CD4-positive, alpha-beta memory T cell (primary cell): ENCODE measurements around the gene DQX1. TPM values are rescaled to one million over a fixed set of nuclear protein-coding genes. Genes with fewer than 3 reads are reported as not detected.

Source experiments
- CTCF ChIA-PET: fragments of 350-600 bp; sonication (Branson Sonifier 250); formaldehyde crosslinking; loops from one replicate; lab custom pipeline; 2021; ENCODE audit warnings: inconsistent platforms; ENCODE audit not compliant: partially characterized antibody; lab: Charles Lee
- POLR2A ChIA-PET: fragments of 350-600 bp; sonication (Branson Sonifier 250); formaldehyde crosslinking; loops from one replicate; lab custom pipeline; 2021; ENCODE audit not compliant: partially characterized antibody; lab: Charles Lee
- DNase-seq, 5 donors: peaks; one replicate each; pipeline versions ENCODE4 v3.0.0 to v3.0.0-alpha.2; 2020 to 2022; ENCODE audit warnings: mixed read lengths in 1 of 5
- H3K27ac ChIP-seq: one replicate; pipeline ENCODE4 v1.7.0; 2013; ENCODE audit warnings: low read depth, low read length
- H3K27me3 ChIP-seq: 2 replicates; pipeline ENCODE4 v1.7.0; 2013; ENCODE audit warnings: mild to moderate bottlenecking, low read length, moderate library complexity; ENCODE audit not compliant: insufficient read depth
- H3K36me3 ChIP-seq: 2 replicates; pipeline ENCODE4 v1.7.0; 2013; ENCODE audit warnings: mild to moderate bottlenecking, low read length, moderate library complexity; ENCODE audit not compliant: insufficient read depth
- H3K4me1 ChIP-seq: 2 replicates; pipeline ENCODE4 v1.7.0; 2013; ENCODE audit warnings: mild to moderate bottlenecking, low read length, moderate library complexity; ENCODE audit not compliant: insufficient read depth
- H3K4me3 ChIP-seq, 2 donors: one replicate each; pipeline ENCODE4 v1.7.0; 2013; ENCODE audit warnings: low read length in 2 of 2, mild to moderate bottlenecking in 1 of 2
- H3K9me3 ChIP-seq, 2 donors: one replicate each; pipeline ENCODE4 v1.7.0; 2013; ENCODE audit warnings: low read length in 2 of 2, control low read depth in 1 of 2; ENCODE audit not compliant: control insufficient read depth in 1 of 2
- H3K27ac Mint-ChIP-seq, 7 donors: one replicate each; pipeline ENCODE4 v1.8.0; 2020 to 2021; ENCODE audit warnings: mixed read lengths in 7 of 7, mild to moderate bottlenecking in 6 of 7, inconsistent platforms in 3 of 7, moderate library complexity in 3 of 7
- H3K27me3 Mint-ChIP-seq, 2 donors: one replicate each; pipeline ENCODE4 v1.8.0; 2020 to 2021; ENCODE audit warnings: mixed read lengths in 2 of 2
- H3K36me3 Mint-ChIP-seq, 2 donors: one replicate each; pipeline ENCODE4 v1.8.0; 2020 to 2021; ENCODE audit warnings: mixed read lengths in 2 of 2, inconsistent platforms in 1 of 2, mild to moderate bottlenecking in 1 of 2
- H3K4me1 Mint-ChIP-seq, 4 donors: one replicate each; pipeline ENCODE4 v1.8.0; 2020 to 2021; ENCODE audit warnings: mixed read lengths in 4 of 4, mild to moderate bottlenecking in 1 of 4
- H3K4me3 Mint-ChIP-seq, 8 donors: one replicate each; pipeline ENCODE4 v1.8.0; 2020 to 2021; ENCODE audit warnings: mixed read lengths in 8 of 8, mild to moderate bottlenecking in 7 of 8, moderate library complexity in 6 of 8, inconsistent platforms in 3 of 8
- H3K9me3 Mint-ChIP-seq, 8 donors: one replicate each; pipeline ENCODE4 v1.8.0; 2020 to 2021; ENCODE audit warnings: mixed read lengths in 8 of 8, mild to moderate bottlenecking in 5 of 8, inconsistent platforms in 3 of 8, moderate library complexity in 1 of 8
- intact Hi-C: fragments of 100-400 bp; cut with micrococcal nuclease; formaldehyde crosslinking; loops from one replicate; pipeline ENCODE4 v1.15.1; 2023
- polyA plus RNA-seq, 2 donors: library from polyadenylated mRNA; unstranded; fragments of 300-500 nt; fragmentation: Illumina TruSeq; gene quantifications; one replicate each; pipeline ENCODE4 v1.2.3, GENCODE V29; 2021
- total RNA-seq, 2 experiments: library from RNA; stranded (reverse); gene quantifications; one replicate each; pipeline ENCODE4 v1.2.3, GENCODE V29; 2021

The DQX1 gene
- total and polyA plus RNA-seq, 4 experiments from 2014 or later, result 0.35 to 0.44 TPM; not detected in 2

GRCh38 chr2:74496997-74497776 lies 28.8 kb downstream of the DQX1 start:
- intact Hi-C loops, result no loop called here
- Mint-ChIP-seq H3K4me3 (peak overlapping the region; percentile 70 to 96 (median 88)), H3K4me1 (peaks cover 10 to 43% (median 22%) of the 10 kb centered on the region in 4 donors), H3K9me3 (no peaks in the 10 kb centered on the region), H3K27me3 (peaks cover 11 to 35% of the 10 kb centered on the region in 2 donors), H3K27ac (peak overlapping the region in 1 of 7 donors; percentile 31), H3K36me3 (peaks cover 14 to 20% of the 10 kb centered on the region in 2 donors)
- Histone ChIP-seq H3K9me3 (no peaks in the 10 kb centered on the region), H3K27me3 (peaks cover 20% of the 10 kb centered on the region), H3K27ac (no peak overlapping the region), H3K4me3 (peak overlapping the region in 1 of 2 donors; percentile 52), H3K36me3 (peaks cover 22% of the 10 kb centered on the region), H3K4me1 (peaks cover 21% of the 10 kb centered on the region)
- ChIA-PET POLR2A (interaction anchor here (0.6 to 8.0 kb wide), 10 partner anchors 9 to 505 kb away, joined by 3 to 28 read pairs (median 4); partner anchors contain the start of genes CCDC142, MRPL53, PCGF1 and TTC31), CTCF (interaction anchor here (1.3 to 2.3 kb wide), 2 partner anchors 15 to 91 kb away, joined by 5 to 9 read pairs; partner anchors contain the start of genes CCDC142 and TTC31)
- DNase-seq, result no peak

GRCh38 chr2:74495440-74495839 lies 30.6 kb downstream of the DQX1 start:
- peaks cover 30 to 37% of the 10 kb centered on the region in 2 donors for H3K36me3 Mint-ChIP-seq
- Histone ChIP-seq H3K27ac (no peak overlapping the region), H3K27me3 (peaks cover 10% of the 10 kb centered on the region), H3K4me3 (no peak overlapping the region), H3K4me1 (peaks cover 21% of the 10 kb centered on the region), H3K9me3 (no peaks in the 10 kb centered on the region), H3K36me3 (peaks cover 39% of the 10 kb centered on the region)
- H3K9me3 Mint-ChIP-seq, result no peaks in the 10 kb centered on the region
- intact Hi-C loops, result no loop called here
- H3K27me3 Mint-ChIP-seq, result peaks cover 11 to 18% of the 10 kb centered on the region in 2 donors
- H3K27ac Mint-ChIP-seq, result no peak overlapping the region
- no peak for DNase-seq
- H3K4me3 Mint-ChIP-seq, result no peak overlapping the region
- peaks cover 9 to 28% (median 18%) of the 10 kb centered on the region in 4 donors for H3K4me1 Mint-ChIP-seq
- POLR2A ChIA-PET, result interaction anchor here (0.7 to 1.7 kb wide), 3 partner anchors 8 to 15 kb away, joined by 4 read pairs; no protein-coding TSS in a partner anchor
- CTCF ChIA-PET, result interaction anchor here (1.8 kb wide), 1 partner anchor 36 kb away, joined by 5 read pairs; no protein-coding TSS in a partner anchor

GRCh38 chr2:74493546-74493945 lies 32.5 kb downstream of the DQX1 start:
- POLR2A ChIA-PET, result interaction anchor here (1.1 to 1.7 kb wide), 4 partner anchors 10 to 36 kb away, joined by 3 to 7 read pairs (median 5); partner anchors contain the start of genes AUP1, CCDC142, HTRA2 and TTC31
- DNase-seq, result no peak
- Mint-ChIP-seq H3K36me3 (peaks cover 40 to 50% of the 10 kb centered on the region in 2 donors), H3K4me3 (no peak overlapping the region), H3K27me3 (peaks cover 4 to 6% of the 10 kb centered on the region in 2 donors), H3K27ac (peak overlapping the region in 1 of 7 donors; percentile 11), H3K4me1 (peaks cover 5 to 14% (median 8%) of the 10 kb centered on the region in 4 donors), H3K9me3 (no peaks in the 10 kb centered on the region)
- CTCF ChIA-PET, result interaction anchor here (1.1 to 1.2 kb wide), 2 partner anchors 10 to 94 kb away, joined by 3 to 4 read pairs; no protein-coding TSS in a partner anchor
- Histone ChIP-seq H3K4me3 (no peak overlapping the region), H3K27ac (no peak overlapping the region), H3K27me3 (peaks cover 5% of the 10 kb centered on the region), H3K36me3 (peaks cover 50% of the 10 kb centered on the region), H3K4me1 (peaks cover 11% of the 10 kb centered on the region), H3K9me3 (no peaks in the 10 kb centered on the region)
- intact Hi-C loops, result no loop called here

- no peak overlapping the region for H3K4me3 Mint-ChIP-seq
- ChIA-PET CTCF (interaction anchor here (1.0 kb wide), 1 partner anchor 95 kb away, joined by 3 read pairs; no protein-coding TSS in a partner anchor), POLR2A (interaction anchor here (1.7 to 2.6 kb wide), 2 partner anchors 12 to 38 kb away, joined by 5 to 9 read pairs; partner anchors contain the start of genes AUP1 and HTRA2)
- H3K9me3 Mint-ChIP-seq, result no peaks in the 10 kb centered on the region
- Histone ChIP-seq H3K4me1 (no peaks in the 10 kb centered on the region), H3K36me3 (peaks cover 50% of the 10 kb centered on the region), H3K27me3 (peaks cover under 1% of the 10 kb centered on the region), H3K4me3 (no peak overlapping the region), H3K9me3 (no peaks in the 10 kb centered on the region), H3K27ac (no peak overlapping the region)
- H3K27me3 Mint-ChIP-seq, result no peaks in the 10 kb centered on the region
- intact Hi-C loops, result no loop called here
- peaks cover 0 to 3% (median under 1%) of the 10 kb centered on the region in 4 donors for H3K4me1 Mint-ChIP-seq
- DNase-seq, result no peak
- H3K27ac Mint-ChIP-seq, result no peak overlapping the region
- H3K36me3 Mint-ChIP-seq, result peaks cover 42 to 52% of the 10 kb centered on the region in 2 donors
Observed at GRCh38 chr2:74491648-74492544, 34.1 kb downstream of the DQX1 start.

- Histone ChIP-seq H3K27me3 (no peaks in the 10 kb centered on the region), H3K36me3 (peaks cover 50% of the 10 kb centered on the region), H3K9me3 (no peaks in the 10 kb centered on the region), H3K4me1 (no peaks in the 10 kb centered on the region), H3K27ac (no peak overlapping the region), H3K4me3 (no peak overlapping the region)
- DNase-seq, result no peak
- H3K9me3 Mint-ChIP-seq, result no peaks in the 10 kb centered on the region
- intact Hi-C loops, result loop anchor here (10.0 kb wide), 1 partner anchor 165 kb away; the partner anchor contains the start of gene SEMA4F
- CTCF ChIA-PET, result interaction anchor here (1.0 to 11.3 kb wide), 2 partner anchors 43 to 98 kb away, joined by 3 to 141 read pairs; no protein-coding TSS in a partner anchor
- H3K27me3 Mint-ChIP-seq, result no peaks in the 10 kb centered on the region
- POLR2A ChIA-PET, result interaction anchor here (1.0 to 1.6 kb wide), 2 partner anchors 17 to 32 kb away, joined by 3 to 4 read pairs; partner anchors contain the start of genes PCGF1 and WBP1
- peaks cover 49 to 61% of the 10 kb centered on the region in 2 donors for H3K36me3 Mint-ChIP-seq
- H3K27ac Mint-ChIP-seq, result no peak overlapping the region
- H3K4me3 Mint-ChIP-seq, result no peak overlapping the region
- peaks cover 0 to 8% (median 2%) of the 10 kb centered on the region in 4 donors for H3K4me1 Mint-ChIP-seq
Observed at GRCh38 chr2:74489906-74490305, 36.1 kb downstream of the DQX1 start.

GRCh38 chr2:74488643-74489481 lies 37.2 kb downstream of the DQX1 start:
- Mint-ChIP-seq H3K9me3 (no peaks in the 10 kb centered on the region), H3K27me3 (no peaks in the 10 kb centered on the region), H3K36me3 (peaks cover 49 to 55% of the 10 kb centered on the region in 2 donors), H3K4me1 (peaks cover 0 to 8% (median 3%) of the 10 kb centered on the region in 4 donors), H3K27ac (no peak overlapping the region), H3K4me3 (no peak overlapping the region)
- Histone ChIP-seq H3K4me1 (peaks cover 5% of the 10 kb centered on the region), H3K36me3 (peaks cover 45% of the 10 kb centered on the region), H3K27me3 (no peaks in the 10 kb centered on the region), H3K27ac (no peak overlapping the region), H3K9me3 (no peaks in the 10 kb centered on the region), H3K4me3 (no peak overlapping the region)
- ChIA-PET CTCF (interaction anchor here (1.0 to 11.3 kb wide), 2 partner anchors 44 to 99 kb away, joined by 3 to 141 read pairs; no protein-coding TSS in a partner anchor), POLR2A (interaction anchor here (1.0 to 1.6 kb wide), 3 partner anchors 12 to 31 kb away, joined by 3 to 5 read pairs (median 4); partner anchors contain the start of genes PCGF1 and WBP1)
- DNase-seq, result no peak
- intact Hi-C loops, result loop anchor here (10.0 kb wide), 1 partner anchor 166 kb away; the partner anchor contains the start of gene SEMA4F
